ENCODE data around the gene SDF2. TPM values are rescaled to one million over a fixed set of nuclear protein-coding genes. Genes with fewer than 3 reads are reported as not detected.

SDF2 gene
- total RNA-seq, 4 donors from 2014 or later: 26.7 to 45.3 (median 32.4) TPM

DNA sequence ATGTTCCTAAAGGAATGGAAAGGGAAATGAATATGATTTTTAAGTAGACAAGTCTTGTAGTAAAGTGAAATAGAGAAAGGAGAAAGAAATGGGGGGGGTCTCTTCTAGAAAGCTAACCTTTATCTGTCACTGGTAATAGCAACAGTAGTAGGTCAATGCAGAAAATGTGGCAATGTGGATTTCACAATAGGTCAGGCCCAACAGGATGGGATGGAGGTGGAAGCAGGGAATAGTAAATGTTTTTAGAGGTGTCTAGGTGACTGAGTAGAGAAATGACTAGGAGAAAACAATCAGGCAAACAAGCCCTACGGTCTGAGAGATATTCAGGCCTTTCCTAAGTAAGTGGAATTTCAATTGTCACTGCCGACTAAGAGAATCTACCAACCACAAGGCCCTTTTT lies 41.7 kb downstream of the SDF2 start:
- Histone ChIP-seq H3K4me3 (no peak overlapping the region), H3K36me3 (peaks cover 4 to 100% (median 83%) of the 10 kb centered on the region in 3 donors), H3K27me3 (no peaks in the 10 kb centered on the region), H3K9me3 (no peaks in the 10 kb centered on the region), H3K27ac (no peak overlapping the region), H3K4me1 (no peaks in the 10 kb centered on the region)
- TF ChIP-seq, protein P1, sequence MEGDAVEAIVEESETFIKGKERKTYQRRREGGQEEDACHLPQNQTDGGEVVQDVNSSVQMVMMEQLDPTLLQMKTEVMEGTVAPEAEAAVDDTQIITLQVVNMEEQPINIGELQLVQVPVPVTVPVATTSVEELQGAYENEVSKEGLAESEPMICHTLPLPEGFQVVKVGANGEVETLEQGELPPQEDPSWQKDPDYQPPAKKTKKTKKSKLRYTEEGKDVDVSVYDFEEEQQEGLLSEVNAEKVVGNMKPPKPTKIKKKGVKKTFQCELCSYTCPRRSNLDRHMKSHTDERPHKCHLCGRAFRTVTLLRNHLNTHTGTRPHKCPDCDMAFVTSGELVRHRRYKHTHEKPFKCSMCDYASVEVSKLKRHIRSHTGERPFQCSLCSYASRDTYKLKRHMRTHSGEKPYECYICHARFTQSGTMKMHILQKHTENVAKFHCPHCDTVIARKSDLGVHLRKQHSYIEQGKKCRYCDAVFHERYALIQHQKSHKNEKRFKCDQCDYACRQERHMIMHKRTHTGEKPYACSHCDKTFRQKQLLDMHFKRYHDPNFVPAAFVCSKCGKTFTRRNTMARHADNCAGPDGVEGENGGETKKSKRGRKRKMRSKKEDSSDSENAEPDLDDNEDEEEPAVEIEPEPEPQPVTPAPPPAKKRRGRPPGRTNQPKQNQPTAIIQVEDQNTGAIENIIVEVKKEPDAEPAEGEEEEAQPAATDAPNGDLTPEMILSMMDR (IDR thresholded peaks at IDR 0.05): no peak
- TF ChIP-seq EP300 (IDR thresholded peaks at IDR 0.05) (no peak), POLR2A (IDR thresholded peaks at IDR 0.05) (no peak)
- WGBS, 2 donors: 69 to 85% methylated on average over 2 of the region's 2 CpGs
- DNase-seq (ENCODE audit: low spot score in 2 of 2): no peak

DNA sequence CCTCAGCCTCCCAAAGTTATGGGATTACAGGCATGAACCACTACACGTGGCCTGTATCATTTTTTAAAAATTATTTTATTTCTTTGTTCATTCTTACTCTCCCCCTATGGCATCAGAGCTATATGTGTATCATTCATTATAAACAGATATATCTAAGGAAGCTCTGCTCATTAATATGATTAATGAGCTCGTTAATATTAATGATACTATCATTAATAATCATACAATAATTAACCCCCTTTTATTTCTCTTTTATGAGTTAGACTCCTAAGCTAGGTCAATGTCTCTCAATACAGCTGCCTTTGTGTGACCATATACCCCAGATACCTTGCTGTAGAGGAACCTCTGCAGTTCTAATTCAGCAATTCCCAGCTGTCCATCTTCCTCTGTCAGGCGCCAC lies 43.2 kb downstream of the SDF2 start:
- TF ChIP-seq, protein P1 (IDR thresholded peaks at IDR 0.05): no peak
- no peak for TF ChIP-seq POLR2A (IDR thresholded peaks at IDR 0.05)
- TF ChIP-seq EP300 (IDR thresholded peaks at IDR 0.05): no peak
- Histone ChIP-seq H3K9me3 (no peaks in the 10 kb centered on the region), H3K27me3 (no peaks in the 10 kb centered on the region), H3K4me1 (no peaks in the 10 kb centered on the region), H3K4me3 (no peak overlapping the region), H3K27ac (no peak overlapping the region), H3K36me3 (peaks cover 2 to 100% (median 69%) of the 10 kb centered on the region in 3 donors)
- WGBS, 2 donors: 91 to 97% methylated on average over 3 of the region's 3 CpGs
- DNase-seq (ENCODE audit: low spot score in 2 of 2): no peak

DNA sequence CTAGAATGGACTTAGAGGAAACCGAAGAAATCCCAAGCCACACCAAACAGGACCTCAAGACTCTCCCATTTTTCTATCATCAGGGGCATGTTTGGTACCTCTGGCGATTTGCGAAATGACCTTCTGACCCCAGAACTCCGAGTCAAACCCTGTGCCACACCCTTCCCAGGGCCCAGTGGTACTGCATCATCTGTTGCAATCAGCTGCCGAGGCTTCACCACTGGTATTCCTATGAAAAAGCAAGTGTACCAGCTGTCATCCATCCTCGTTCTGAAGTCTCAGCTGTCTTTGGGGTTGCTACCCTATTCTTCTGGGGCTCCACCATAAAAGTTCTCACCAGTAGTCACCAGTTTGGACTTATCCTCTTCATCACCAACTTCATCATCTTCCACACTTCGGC lies 45.4 kb downstream of the SDF2 start:
- H3K9me3 ChIP-seq: no peaks in the 10 kb centered on the region
- H3K27me3 ChIP-seq: no peaks in the 10 kb centered on the region
- H3K27ac ChIP-seq: no peak overlapping the region
- no peaks in the 10 kb centered on the region for H3K4me1 ChIP-seq
- TF ChIP-seq, protein P1 (IDR thresholded peaks at IDR 0.05): no peak
- TF ChIP-seq POLR2A (IDR thresholded peaks at IDR 0.05) (no peak), EP300 (IDR thresholded peaks at IDR 0.05) (no peak)
- H3K36me3 ChIP-seq: peaks cover 2 to 98% (median 51%) of the 10 kb centered on the region in 3 donors
- no peak for DNase-seq (ENCODE audit: low spot score in 2 of 2)
- H3K4me3 ChIP-seq: no peak overlapping the region
- WGBS, 2 donors: 79 to 87% methylated on average over 7 of the region's 7 CpGs

DNA sequence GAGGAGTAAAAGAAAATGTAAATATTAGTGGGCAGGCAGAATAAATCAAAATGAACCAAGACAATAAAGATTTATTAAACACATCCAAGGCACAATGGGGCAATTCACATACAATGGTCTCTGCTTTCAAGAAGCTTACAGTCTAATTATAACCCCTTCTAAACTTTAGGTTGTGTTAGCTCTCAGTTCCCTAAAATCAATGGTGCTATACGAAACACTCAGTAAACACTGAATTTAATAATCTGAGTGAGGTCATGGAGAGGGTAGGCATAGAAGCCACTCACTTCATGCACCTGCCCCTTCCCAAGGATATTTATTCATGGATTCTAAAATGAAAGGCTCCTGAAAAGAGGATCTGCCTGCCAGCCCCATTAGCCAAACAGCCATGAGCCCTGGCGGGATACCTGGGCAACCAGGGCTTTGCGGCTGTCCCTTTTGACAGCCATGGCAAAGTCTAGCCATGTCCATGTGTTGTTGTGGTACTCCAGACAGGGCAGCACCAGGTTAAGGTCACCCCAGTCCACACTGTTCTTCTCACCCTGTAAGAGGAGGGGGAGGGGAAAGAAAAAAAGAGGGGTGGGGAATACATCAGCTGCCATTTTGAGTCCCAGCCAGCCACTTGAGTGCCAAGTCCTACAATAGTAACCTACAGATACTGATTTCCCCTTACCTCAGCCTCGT lies 46.3 kb downstream of the SDF2 start:
- WGBS, 2 donors: 84 to 91% methylated on average over 4 of the region's 4 CpGs
- DNase-seq (ENCODE audit: low spot score in 2 of 2): no peak
- H3K27ac ChIP-seq: no peak overlapping the region
- no peaks in the 10 kb centered on the region for H3K4me1 ChIP-seq
- H3K36me3 ChIP-seq: peaks cover 2 to 98% (median 43%) of the 10 kb centered on the region in 3 donors
- no peaks in the 10 kb centered on the region for H3K9me3 ChIP-seq
- H3K27me3 ChIP-seq: no peaks in the 10 kb centered on the region
- TF ChIP-seq, protein P1 (IDR thresholded peaks at IDR 0.05): no peak
- no peak for TF ChIP-seq EP300 (IDR thresholded peaks at IDR 0.05)
- no peak for TF ChIP-seq POLR2A (IDR thresholded peaks at IDR 0.05)
- H3K4me3 ChIP-seq: no peak overlapping the region

DNA sequence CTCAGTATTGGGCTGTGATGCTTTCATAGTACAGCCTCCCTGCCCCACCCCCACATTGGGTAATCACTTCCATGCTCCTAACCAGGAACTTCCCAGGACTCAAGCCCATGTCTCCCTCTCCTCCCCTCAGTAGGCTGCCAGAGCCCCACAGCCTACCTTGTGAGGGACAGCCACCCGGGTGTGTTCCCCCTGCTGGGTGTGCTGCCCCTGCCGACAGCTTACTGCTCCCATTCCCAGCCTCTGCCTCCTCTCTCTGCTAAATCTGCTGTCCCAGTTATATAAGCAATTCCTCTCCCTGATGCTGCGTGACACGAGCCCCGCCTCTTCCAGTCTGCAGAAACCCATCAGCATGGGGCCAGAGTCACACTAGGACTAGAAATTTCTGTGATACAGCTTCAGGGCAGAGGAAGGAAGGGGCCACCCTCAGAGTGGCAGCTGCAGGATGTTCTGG lies 47.8 kb downstream of the SDF2 start, which contains the start of gene RSKR:
Gene RSKR, minus strand, starts transcription at position 255 of the 451 bp plus-strand sequence. Its CDS starts 24 bp downstream, at position 231.
- H3K27me3 ChIP-seq: no peaks in the 10 kb centered on the region
- H3K36me3 ChIP-seq: peaks cover 2 to 92% (median 30%) of the 10 kb centered on the region in 3 donors
- WGBS, 2 donors: 78 to 89% methylated on average over 5 of the region's 5 CpGs
- no peak within 1 kb of the TSS for H3K4me3 ChIP-seq
- no peak for TF ChIP-seq EP300 (IDR thresholded peaks at IDR 0.05)
- TF ChIP-seq, protein P1 (IDR thresholded peaks at IDR 0.05): no peak
- no peak for TF ChIP-seq POLR2A (IDR thresholded peaks at IDR 0.05)
- H3K9me3 ChIP-seq: no peaks in the 10 kb centered on the region
- no peak for DNase-seq (ENCODE audit: low spot score in 2 of 2)
- peak within 1 kb of the TSS in 1 of 4 donors; percentile 5 for H3K27ac ChIP-seq
- H3K4me1 ChIP-seq: no peaks in the 10 kb centered on the region
